Measurements from ENCODE around the gene UROC1. TPM values are rescaled to one million over a fixed set of nuclear protein-coding genes. Genes with fewer than 3 reads are reported as not detected.

Gene UROC1
- total RNA-seq, 1 experiment from 2014 or later = not detected

GRCh38 chr3:126491221-126492013 lies 26.2 kb downstream of the UROC1 start:
- ChIA-PET CTCF (no interaction called here), POLR2A (ENCODE audit: low non-redundant PET) (no interaction called here)
- H3K9me3 ChIP-seq (ENCODE audit: low read depth, low read length, poor library complexity, severe bottlenecking) = no peaks in the 10 kb centered on the region
- no peak overlapping the region for H3K27ac ChIP-seq (ENCODE audit: low read depth, low read length, poor library complexity, severe bottlenecking)
- peaks cover 6% of the 10 kb centered on the region for H3K4me1 ChIP-seq (ENCODE audit: insufficient read depth, low read length, poor library complexity, severe bottlenecking)
- H3K36me3 ChIP-seq (ENCODE audit: insufficient read depth, low read length, poor library complexity, severe bottlenecking) = no peaks in the 10 kb centered on the region
- H3K4me3 ChIP-seq (ENCODE audit: low read depth, low read length, poor library complexity, severe bottlenecking) = no peak overlapping the region
- intact Hi-C loops (cut with micrococcal nuclease; ENCODE audit: unreplicated experiment) = no loop called here
- BruUV-seq (replicated peaks) = no TSS peak
- TF ChIP-seq EZH2 (IDR thresholded peaks at IDR 0.05; ENCODE audit: borderline replicate concordance, low read depth, low read length, poor library complexity, severe bottlenecking) = no peak
- no peak for TF ChIP-seq CTCF (conservative IDR thresholded peaks at IDR 0.05; ENCODE audit: low read depth, low read length)
- no peaks in the 10 kb centered on the region for H3K27me3 ChIP-seq (replicated peaks; ENCODE audit: insufficient read depth, low read depth, low read length, poor library complexity)
- no peak for DNase-seq (ENCODE audit: low spot score)

- no peaks in the 10 kb centered on the region for H3K27me3 ChIP-seq (replicated peaks; ENCODE audit: insufficient read depth, low read depth, low read length, poor library complexity)
- no peak overlapping the region for H3K4me3 ChIP-seq (ENCODE audit: low read depth, low read length, poor library complexity, severe bottlenecking)
- DNase-seq (ENCODE audit: low spot score) = no peak
- ChIA-PET POLR2A (ENCODE audit: low non-redundant PET) (no interaction called here), CTCF (no interaction called here)
- no peak for TF ChIP-seq EZH2 (IDR thresholded peaks at IDR 0.05; ENCODE audit: borderline replicate concordance, low read depth, low read length, poor library complexity, severe bottlenecking)
- BruUV-seq (replicated peaks) = no TSS peak
- intact Hi-C loops (cut with micrococcal nuclease; ENCODE audit: unreplicated experiment) = no loop called here
- H3K36me3 ChIP-seq (ENCODE audit: insufficient read depth, low read length, poor library complexity, severe bottlenecking) = no peaks in the 10 kb centered on the region
- no peaks in the 10 kb centered on the region for H3K9me3 ChIP-seq (ENCODE audit: low read depth, low read length, poor library complexity, severe bottlenecking)
- H3K27ac ChIP-seq (ENCODE audit: low read depth, low read length, poor library complexity, severe bottlenecking) = no peak overlapping the region
- peaks cover 6% of the 10 kb centered on the region for H3K4me1 ChIP-seq (ENCODE audit: insufficient read depth, low read length, poor library complexity, severe bottlenecking)
Measured at GRCh38 chr3:126490619-126491018, 27.0 kb downstream of the UROC1 start.

- H3K27me3 ChIP-seq (replicated peaks; ENCODE audit: insufficient read depth, low read depth, low read length, poor library complexity) = no peaks in the 10 kb centered on the region
- H3K9me3 ChIP-seq (ENCODE audit: low read depth, low read length, poor library complexity, severe bottlenecking) = no peaks in the 10 kb centered on the region
- ChIA-PET POLR2A (ENCODE audit: low non-redundant PET) (no interaction called here), CTCF (no interaction called here)
- H3K4me3 ChIP-seq (ENCODE audit: low read depth, low read length, poor library complexity, severe bottlenecking) = no peak overlapping the region
- H3K36me3 ChIP-seq (ENCODE audit: insufficient read depth, low read length, poor library complexity, severe bottlenecking) = no peaks in the 10 kb centered on the region
- no peak overlapping the region for H3K27ac ChIP-seq (ENCODE audit: low read depth, low read length, poor library complexity, severe bottlenecking)
- DNase-seq (ENCODE audit: low spot score) = no peak
- BruUV-seq (replicated peaks) = no TSS peak
- intact Hi-C loops (cut with micrococcal nuclease; ENCODE audit: unreplicated experiment) = no loop called here
- TF ChIP-seq EZH2 (IDR thresholded peaks at IDR 0.05; ENCODE audit: borderline replicate concordance, low read depth, low read length, poor library complexity, severe bottlenecking) (no peak), CTCF (conservative IDR thresholded peaks at IDR 0.05; ENCODE audit: low read depth, low read length) (no peak)
- peaks cover 6% of the 10 kb centered on the region for H3K4me1 ChIP-seq (ENCODE audit: insufficient read depth, low read length, poor library complexity, severe bottlenecking)
Measured at GRCh38 chr3:126488886-126489569, 28.5 kb downstream of the UROC1 start.
